SH-SY5Y (cell line): ENCODE results near the gene PPP1R37.

Source experiments
- GATA2 ChIP-seq: IDR thresholded peaks from 2 replicates; pipeline ENCODE4 v1.6.1; 2011; ENCODE audit warnings: mild to moderate bottlenecking, low read depth, low read length
- GATA3 ChIP-seq: IDR thresholded peaks from 2 replicates; pipeline ENCODE4 v1.6.1; 2011; ENCODE audit warnings: low read depth, mild to moderate bottlenecking, low read length, moderate library complexity

GRCh38 chr19:45092747-45093678 lies at the start of gene PPP1R37:
- no peak for TF ChIP-seq GATA3
- peak; percentile 7; the same call in 1 of the 2 replicates for TF ChIP-seq GATA2
